Endothelial cell of umbilical vein (primary cell): ENCODE measurements around the gene ARID1B. TPM values are rescaled to one million over a fixed set of nuclear protein-coding genes. Genes with fewer than 3 reads are reported as not detected.

ENCODE experiments used
- BruUV-seq: library from RNA; stranded (reverse); fragments of 400-500 nt; replicated peaks from 2 replicates; lab custom pipeline; 2021; lab: Mats Ljungman, UMichigan
- CTCF ChIA-PET: fragments of 300-600, 350-600 bp; sonication (Branson Sonifier 250); formaldehyde crosslinking; loops from one replicate; lab custom pipeline; 2021; ENCODE audit warnings: antibody characterized with exemption, inconsistent platforms; lab: Charles Lee
- POLR2A ChIA-PET: fragments of 300-600, 350-600 bp; sonication (Branson Sonifier 250); formaldehyde crosslinking; loops from one replicate; lab custom pipeline; 2021; ENCODE audit warnings: antibody characterized with exemption, inconsistent platforms; lab: Charles Lee
- DNase-seq: peaks from one replicate; pipeline ENCODE4 v3.0.0-alpha.2; 2011; ENCODE audit warnings: low read depth, low spot score
- FAIRE-seq: peaks from 2 replicates; lab custom pipeline; 2011; peaks lifted over from hg19 to GRCh38; lab: Jason Lieb, UNC
- H2AFZ ChIP-seq: 2 replicates; pipeline ENCODE4 v1.6.0; 2012; ENCODE audit warnings: low read depth, low read length, control low read depth, inconsistent platforms
- H3K27ac ChIP-seq: 2 replicates; pipeline ENCODE4 v1.5.1; 2011; ENCODE audit warnings: low read depth, mild to moderate bottlenecking, control low read depth, low read length, moderate library complexity; ENCODE audit not compliant: insufficient read depth
- H3K27me3 ChIP-seq, 2 experiments: 2 replicates each; pipeline versions ENCODE4 v1.6.0 to v1.6.1; 2011; ENCODE audit warnings: low read length in 2 of 2, mixed read lengths in 1 of 2; ENCODE audit not compliant: control insufficient read depth in 2 of 2, insufficient read depth in 2 of 2
- H3K36me3 ChIP-seq, 2 experiments: 2 replicates in 1 of 2; 3 replicates in 1 of 2; pipeline ENCODE4 v1.5.1; 2011; ENCODE audit warnings: low read length in 2 of 2, mild to moderate bottlenecking in 1 of 2, moderate library complexity in 1 of 2; ENCODE audit not compliant: control insufficient read depth in 2 of 2, insufficient read depth in 2 of 2; ENCODE audit errors: extremely low read depth in 1 of 2
- H3K4me1 ChIP-seq: 3 replicates; pipeline ENCODE4 v1.5.1; 2011; ENCODE audit warnings: mild to moderate bottlenecking, low read length; ENCODE audit not compliant: control insufficient read depth, insufficient read depth; ENCODE audit errors: extremely low read depth
- H3K4me2 ChIP-seq: 2 replicates; pipeline ENCODE4 v1.6.1; 2011; ENCODE audit warnings: low read length, control low read depth, mixed read lengths; ENCODE audit not compliant: insufficient read depth
- H3K4me3 ChIP-seq, 3 experiments: fragments of 200-600 bp in 1 of 3; sonication (generic), shearing (Covaris generic) in 1 of 3; replicated peaks in 1 of 3; 2 replicates each; pipeline ENCODE4 v1.5.1; 2011 to 2016; ENCODE audit warnings: control low read depth in 3 of 3, low read length in 3 of 3, mild to moderate bottlenecking in 2 of 3, inconsistent platforms in 1 of 3, low read depth in 1 of 3, moderate library complexity in 1 of 3; ENCODE audit not compliant: insufficient read depth in 1 of 3
- H3K79me2 ChIP-seq: 2 replicates; pipeline ENCODE4 v1.6.0; 2012; ENCODE audit warnings: low read length, inconsistent platforms; ENCODE audit not compliant: control insufficient read depth, insufficient read depth
- H3K9ac ChIP-seq: replicated peaks from 2 replicates; pipeline ENCODE3; 2011; ENCODE audit warnings: low read length, control low read depth; ENCODE audit not compliant: insufficient read depth; ENCODE audit errors: extremely low read depth
- H3K9me1 ChIP-seq: replicated peaks from 3 replicates; pipeline ENCODE4 v1.6.0; 2011; ENCODE audit warnings: mild to moderate bottlenecking, low read length; ENCODE audit not compliant: control insufficient read depth, insufficient read depth; ENCODE audit errors: extremely low read depth
- H3K9me3 ChIP-seq: replicated peaks from 2 replicates; pipeline ENCODE4 v1.5.1; 2012; ENCODE audit warnings: low read length, inconsistent platforms; ENCODE audit not compliant: control insufficient read depth, insufficient read depth
- H4K20me1 ChIP-seq: replicated peaks from 2 replicates; pipeline ENCODE3; 2011; ENCODE audit warnings: mild to moderate bottlenecking, low read length; ENCODE audit not compliant: control insufficient read depth, insufficient read depth; ENCODE audit errors: extremely low read depth
- CTCF ChIP-seq, 2 donors: IDR thresholded peaks; 1 replicate in 1 of 2; 2 replicates in 1 of 2; pipeline ENCODE4 v1.5.1; 2011; ENCODE audit warnings: low read length in 2 of 2, mild to moderate bottlenecking in 2 of 2, moderate library complexity in 2 of 2, control low read depth in 1 of 2, inconsistent platforms in 1 of 2, low read depth in 1 of 2; ENCODE audit not compliant: insufficient read depth in 1 of 2; ENCODE audit errors: extremely low read depth in 1 of 2
- EZH2 ChIP-seq: IDR thresholded peaks from 2 replicates; pipeline ENCODE4 v1.6.1; 2012; ENCODE audit warnings: borderline replicate concordance, low read depth, mild to moderate bottlenecking, moderate library complexity, low read length, inconsistent platforms; ENCODE audit not compliant: severe bottlenecking
- FOS ChIP-seq: IDR thresholded peaks from 2 replicates; pipeline ENCODE4 v1.6.1; 2011; ENCODE audit warnings: mild to moderate bottlenecking, low read length, moderate library complexity, borderline replicate concordance; ENCODE audit not compliant: insufficient read depth
- GATA2 ChIP-seq: IDR thresholded peaks from 2 replicates; pipeline ENCODE4 v1.7.0; 2011; ENCODE audit warnings: low read depth, mild to moderate bottlenecking, moderate library complexity, mixed read lengths, low read length; ENCODE audit not compliant: insufficient read length, insufficient read depth
- JUN ChIP-seq: IDR thresholded peaks from 2 replicates; pipeline ENCODE4 v1.6.1; 2011; ENCODE audit warnings: borderline replicate concordance, low read depth; ENCODE audit not compliant: insufficient read length, insufficient read depth
- MAX ChIP-seq: IDR thresholded peaks from 2 replicates; pipeline ENCODE4 v1.6.1; 2011; ENCODE audit not compliant: insufficient read depth, insufficient read length
- MYC ChIP-seq: IDR thresholded peaks from one replicate; pipeline ENCODE4 v1.6.1; 2011; ENCODE audit warnings: mild to moderate bottlenecking, low read depth, low read length
- POLR2A ChIP-seq: IDR thresholded peaks from 2 replicates; pipeline ENCODE4 v1.6.1; 2012; ENCODE audit warnings: low read depth, mild to moderate bottlenecking, control low read depth, low read length
- POLR2AphosphoS5 ChIP-seq: IDR thresholded peaks from 2 replicates; pipeline ENCODE4 v1.6.1; 2012; ENCODE audit warnings: low read depth, mild to moderate bottlenecking, control low read depth, low read length, moderate library complexity; ENCODE audit not compliant: insufficient read depth
- dilution Hi-C: fragments of 300-500 bp; cut with MboI; formaldehyde crosslinking; loops from one replicate; pipeline ENCODE4 v1.15.0; 2019; ENCODE audit warnings: low sequenced_read_pairs; ENCODE audit not compliant: extremely low pct_ligation_motif_present
- intact Hi-C: fragments of 100-400 bp; cut with micrococcal nuclease; formaldehyde crosslinking; loops from one replicate; pipeline ENCODE4 v1.10.0; 2022
- polyA plus RNA-seq, 4 experiments: library from polyadenylated mRNA; depleted of rRNA in 3 of 4; stranded (reverse) in 3 of 4; unstranded in 1 of 4; fragments of >200 nt; gene quantifications; 2 replicates each; pipeline versions ENCODE4 v1.2.1 to v1.2.3, GENCODE V29; 2011 to 2012; ENCODE audit warnings: missing spikeins in 1 of 4
- total RNA-seq: library from RNA; stranded (reverse); gene quantifications from 2 replicates; pipeline ENCODE4 v1.2.3, GENCODE V29; 2021

The ARID1B gene
- total and polyA plus RNA-seq, 2 donors (not counting 3 experiments of a cell fraction or from before 2014, with no cell fraction given), result 21.8 to 89.5 TPM

- no peaks in the 10 kb centered on the region for H3K27me3 ChIP-seq
- no peaks in the 10 kb centered on the region for H3K9me3 ChIP-seq
- BruUV-seq, result no TSS peak
- no peak overlapping the region for H3K4me3 ChIP-seq
- intact Hi-C loops, result no loop called here
- H3K27ac ChIP-seq, result no peak overlapping the region
- POLR2A ChIA-PET, result no interaction called here
- CTCF ChIA-PET, result interaction anchor here (1.2 kb wide), 1 partner anchor 9 kb away, joined by 4 read pairs; no protein-coding TSS in a partner anchor
- H3K4me1 ChIP-seq, result peaks cover 14% of the 10 kb centered on the region
- no peaks in the 10 kb centered on the region for H3K9me1 ChIP-seq
- no peaks in the 10 kb centered on the region for H4K20me1 ChIP-seq
- dilution Hi-C loops, result no loop called here
- no peak for TF ChIP-seq MAX
- TF ChIP-seq POLR2A, result no peak
- TF ChIP-seq FOS, result no peak
- TF ChIP-seq POLR2AphosphoS5, result no peak
- no peak overlapping the region for H3K4me2 ChIP-seq
- no peak overlapping the region for H3K9ac ChIP-seq
- no peak for FAIRE-seq
- H3K36me3 ChIP-seq, result no peaks in the 10 kb centered on the region
- H3K79me2 ChIP-seq, result no peaks in the 10 kb centered on the region
- no peak for DNase-seq
- no peak overlapping the region for H2AFZ ChIP-seq
Observed at GRCh38 chr6:157224178-157224950, 447.2 kb downstream of the ARID1B start.

- Histone ChIP-seq H3K4me2 (no peak overlapping the region), H3K9me3 (no peaks in the 10 kb centered on the region), H3K9ac (no peak overlapping the region), H3K27me3 (no peaks in the 10 kb centered on the region), H3K36me3 (no peaks in the 10 kb centered on the region), H3K9me1 (no peaks in the 10 kb centered on the region), H3K4me3 (no peak overlapping the region), H4K20me1 (no peaks in the 10 kb centered on the region), H2AFZ (no peak overlapping the region), H3K4me1 (peaks cover 8% of the 10 kb centered on the region), H3K79me2 (no peaks in the 10 kb centered on the region), H3K27ac (no peak overlapping the region)
- no peak for DNase-seq
- dilution Hi-C loops, result no loop called here
- FAIRE-seq, result no peak
- intact Hi-C loops, result no loop called here
- no TSS peak for BruUV-seq
- CTCF ChIA-PET, result interaction anchor here (2.1 to 2.3 kb wide), 2 partner anchors 11 to 50 kb away, joined by 15 to 16 read pairs; no protein-coding TSS in a partner anchor
- POLR2A ChIA-PET, result no interaction called here
- no peak for TF ChIP-seq JUN
- TF ChIP-seq MAX, result no peak
- no peak for TF ChIP-seq EZH2
- no peak for TF ChIP-seq POLR2AphosphoS5
- no peak for TF ChIP-seq CTCF (IDR thresholded peaks at IDR 0.05; ENCODE audit: extremely low read depth in 1 of 2, insufficient read depth in 1 of 2, low read depth in 1 of 2, low read length in 2 of 2)
- TF ChIP-seq GATA2, result no peak
- TF ChIP-seq POLR2A, result no peak
- TF ChIP-seq MYC, result no peak
- no peak for TF ChIP-seq FOS
Observed at GRCh38 chr6:157224951-157225574, 447.9 kb downstream of the ARID1B start.
